Activated CD8-positive, alpha-beta memory T cell treated with anti-CD3 and anti-CD28 coated beads, Interleukin-2, amount 50 U/mL, for 4 hours (primary cell): ENCODE data around the gene GPAT3.
"Not testable (repeated sequence)": the region's sequence is repeated elsewhere in the genome, so short reads cannot be mapped to it uniquely, and the experiment has no call there.

Experiments used
- DNase-seq: peaks from one replicate; pipeline ENCODE4 v3.0.0-alpha.2; 2020

The GPAT3 gene

DNA sequence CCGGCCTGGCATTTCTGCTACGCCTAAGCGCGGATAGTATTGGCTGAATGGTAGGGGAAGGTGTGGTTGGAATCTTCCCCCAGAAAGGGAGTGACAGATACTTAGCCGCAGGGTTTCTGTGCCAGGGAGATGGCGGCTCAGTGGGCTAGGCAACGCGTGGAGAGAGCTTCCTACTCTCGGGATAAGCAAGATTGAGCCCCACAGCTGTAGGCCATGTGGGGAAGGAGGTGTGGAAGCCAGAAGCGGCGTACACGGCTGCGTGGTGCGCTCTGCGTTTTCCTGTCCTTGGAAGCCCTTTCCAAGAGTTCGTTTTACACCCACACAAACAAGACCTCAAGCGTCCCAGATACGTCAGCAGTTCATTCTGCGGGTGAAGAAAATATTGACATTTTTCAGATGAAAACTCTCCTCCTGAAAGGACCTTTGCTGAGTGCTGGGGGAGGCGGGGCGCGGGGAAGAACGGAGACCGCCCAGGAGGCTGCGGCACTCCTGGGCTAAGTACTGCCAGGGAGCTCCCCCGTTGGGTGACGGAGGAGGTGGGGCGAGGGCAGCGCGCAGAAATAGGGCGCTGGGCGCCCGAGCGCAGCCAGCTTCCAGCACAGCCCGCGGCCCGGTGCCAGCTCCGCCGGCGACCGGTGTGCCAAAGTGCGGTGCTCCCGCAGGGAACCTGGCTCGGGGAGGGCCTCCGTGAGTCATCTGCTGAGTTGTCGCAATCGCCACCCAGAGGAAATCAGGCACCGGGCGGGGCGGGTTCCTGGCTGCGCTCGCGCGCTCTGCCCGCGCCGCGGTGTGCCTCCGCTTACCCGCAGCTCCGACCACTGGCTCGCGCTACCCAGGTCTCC is at the start of gene GPAT3:
TSS of gene GPAT3 (plus strand) at position 589 of the 842 bp plus-strand sequence. CDS start 515 bp downstream, outside the sequence.
- DNase-seq, result peak; percentile 67

DNA sequence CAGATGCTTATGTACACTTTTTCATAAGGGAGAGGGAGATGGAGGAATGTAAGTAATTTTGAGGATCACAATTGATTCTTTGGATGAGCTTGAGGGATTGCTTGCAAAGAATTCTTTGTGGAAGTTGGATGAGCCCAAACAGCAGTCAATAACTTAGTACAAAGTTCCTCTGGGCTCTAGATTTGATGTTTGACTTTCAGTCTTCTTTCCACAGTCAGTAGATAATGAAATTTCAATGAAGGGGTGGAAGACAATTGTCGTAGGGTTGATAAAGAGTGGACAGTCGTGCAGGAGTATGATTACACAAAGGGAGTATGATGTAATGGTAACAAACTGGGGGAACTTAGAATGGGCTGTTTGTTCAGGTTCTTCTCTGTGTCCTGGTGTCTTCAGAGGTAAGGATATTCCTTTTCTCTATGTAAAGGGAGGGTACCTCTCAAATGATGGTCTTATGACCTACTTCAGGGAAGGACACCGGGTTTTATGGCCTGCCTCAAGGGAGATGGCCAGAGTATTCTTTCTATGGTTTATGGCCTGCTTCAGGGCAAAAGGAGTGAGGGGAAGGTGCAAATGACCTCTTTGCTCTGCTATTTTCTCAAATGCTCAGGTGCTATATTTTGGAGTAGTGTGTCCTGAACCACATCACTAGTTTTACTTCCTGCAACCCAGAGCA is 49.3 kb upstream of the GPAT3 start:
- DNase-seq, result no peak

DNA sequence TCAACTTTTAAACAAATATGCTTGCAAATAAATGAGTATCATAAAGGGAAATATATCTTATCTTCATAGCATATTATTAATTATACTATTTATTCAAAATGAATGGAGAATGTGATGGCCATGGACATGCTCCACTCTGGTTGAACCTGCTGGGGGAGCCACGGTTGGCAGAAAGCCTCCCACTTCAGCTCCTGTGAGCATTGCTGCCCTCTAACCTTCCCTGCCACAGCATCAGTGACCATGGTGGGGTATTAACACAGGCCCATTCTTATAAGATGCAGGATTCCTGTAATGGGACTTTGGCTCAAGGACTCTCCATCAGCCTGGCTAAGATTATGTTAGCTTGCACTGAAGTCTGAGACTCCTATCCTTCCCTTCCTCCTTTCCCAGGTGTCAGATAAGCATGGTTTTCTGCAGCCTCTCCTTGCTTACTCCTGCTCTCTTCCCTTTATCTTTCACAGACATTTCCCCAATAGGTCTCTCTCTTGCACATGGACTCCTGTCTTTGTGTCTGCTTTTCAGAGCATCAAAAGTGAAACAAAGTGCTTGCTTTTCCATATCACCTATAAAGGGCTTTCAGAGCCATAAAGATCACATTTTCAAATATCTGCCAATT is 46.1 kb upstream of the GPAT3 start:
- no peak for DNase-seq

DNA sequence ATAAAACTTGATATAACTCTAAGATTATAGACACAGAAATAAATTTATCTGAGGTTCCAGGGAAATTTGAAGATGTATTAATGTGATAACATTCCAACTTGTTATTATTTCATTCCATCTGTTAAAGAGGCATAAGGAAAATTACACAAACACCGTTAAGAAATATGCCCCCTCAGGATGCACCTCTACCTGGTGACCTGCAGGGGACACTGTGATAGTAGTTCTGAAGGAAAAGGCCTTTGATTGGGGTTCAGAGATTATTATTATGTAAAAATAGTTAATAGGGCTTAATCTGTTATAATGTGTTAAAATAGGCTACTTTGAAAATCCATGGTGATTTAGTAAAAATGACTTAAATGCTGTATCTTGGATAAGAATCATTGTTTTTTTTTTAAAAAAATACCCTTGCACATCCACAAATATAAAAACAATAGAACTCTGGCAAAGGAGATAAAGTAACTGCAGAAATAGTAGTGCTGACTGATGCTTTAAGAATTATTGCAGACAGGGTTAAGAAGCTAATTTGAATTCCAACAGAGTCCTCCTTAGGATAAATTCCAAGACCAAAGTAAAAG is 44.9 kb upstream of the GPAT3 start:
- no peak for DNase-seq

DNA sequence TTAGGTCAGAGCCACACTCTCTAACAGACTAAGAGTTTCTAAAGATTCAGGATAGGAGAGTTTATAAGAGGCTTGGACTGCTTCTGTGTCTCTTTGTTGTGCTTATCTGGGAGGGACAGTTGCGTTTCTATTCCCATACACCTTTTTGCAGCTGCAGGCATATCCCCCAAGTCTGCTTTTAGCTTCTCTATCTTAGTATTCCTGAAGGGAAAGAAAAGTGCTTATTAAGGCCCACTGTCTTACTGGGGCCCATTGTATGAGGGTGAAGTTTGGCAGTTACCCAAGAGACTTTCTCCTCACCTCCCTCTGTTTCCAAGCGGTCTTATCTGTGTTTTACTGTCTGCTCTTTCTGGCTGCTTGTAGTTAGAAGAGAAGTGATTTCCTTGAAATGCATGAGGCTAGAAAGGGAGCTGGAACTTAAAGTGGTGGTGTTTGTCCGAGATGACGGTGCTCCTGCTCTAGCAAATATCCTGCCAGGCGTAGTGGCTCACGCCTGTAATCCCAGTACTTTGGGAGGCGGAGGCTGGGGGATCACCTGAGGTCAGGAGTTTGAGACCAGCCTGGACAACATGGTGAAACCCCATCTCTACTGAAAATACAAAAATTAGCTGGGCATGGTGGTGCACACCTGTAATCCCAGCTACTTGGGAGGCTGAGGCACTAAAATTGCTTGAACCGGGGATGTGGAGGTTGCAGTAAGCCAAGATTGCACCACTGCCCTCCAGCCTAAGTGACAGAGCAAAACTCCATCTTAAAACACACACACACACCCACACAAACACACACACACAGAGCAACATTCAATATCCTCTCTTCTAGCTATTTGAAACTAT is 39.6 kb upstream of the GPAT3 start:
- not testable (repeated sequence) for DNase-seq

DNA sequence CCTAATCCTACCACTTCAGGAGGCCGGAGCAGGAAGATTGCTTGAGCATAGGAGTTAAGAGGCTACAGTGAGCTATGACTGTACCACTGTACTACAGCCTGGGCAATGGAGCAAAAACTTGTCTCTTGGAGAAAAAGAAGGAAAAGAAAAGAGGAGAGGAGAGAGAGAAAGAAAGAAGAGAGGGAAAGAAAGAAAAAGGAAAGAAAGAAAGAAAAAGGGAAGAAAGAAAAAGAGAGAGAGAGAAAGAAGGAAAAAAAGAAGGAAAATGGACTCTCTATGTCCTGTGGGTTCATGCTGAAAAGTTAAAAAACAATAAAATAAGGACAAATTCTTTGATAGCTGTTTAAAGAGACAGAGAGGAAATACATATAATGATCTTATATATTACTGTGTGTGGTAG is 37.7 kb upstream of the GPAT3 start:
- DNase-seq, result no peak

DNA sequence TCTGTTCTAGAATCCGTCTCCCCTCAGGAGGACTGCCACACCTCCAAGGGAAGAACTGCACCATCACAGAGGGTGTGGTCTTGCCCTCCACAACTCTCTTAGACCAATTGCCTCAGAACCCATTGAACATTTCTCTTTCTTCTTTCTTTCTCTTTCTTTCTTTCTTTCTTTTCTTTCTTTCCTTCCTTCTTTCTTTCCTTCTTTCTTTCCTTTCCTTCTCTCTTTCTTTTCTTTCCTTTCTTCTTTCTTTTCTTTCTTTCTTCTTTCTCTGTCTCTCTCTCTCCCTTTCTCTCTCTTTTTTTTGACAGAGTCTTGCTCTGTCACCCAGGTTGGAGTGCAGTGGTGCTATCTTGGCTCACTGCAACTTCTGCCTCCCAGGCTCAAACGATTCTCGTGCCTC is 34.2 kb upstream of the GPAT3 start:
- not testable (repeated sequence) for DNase-seq

DNA sequence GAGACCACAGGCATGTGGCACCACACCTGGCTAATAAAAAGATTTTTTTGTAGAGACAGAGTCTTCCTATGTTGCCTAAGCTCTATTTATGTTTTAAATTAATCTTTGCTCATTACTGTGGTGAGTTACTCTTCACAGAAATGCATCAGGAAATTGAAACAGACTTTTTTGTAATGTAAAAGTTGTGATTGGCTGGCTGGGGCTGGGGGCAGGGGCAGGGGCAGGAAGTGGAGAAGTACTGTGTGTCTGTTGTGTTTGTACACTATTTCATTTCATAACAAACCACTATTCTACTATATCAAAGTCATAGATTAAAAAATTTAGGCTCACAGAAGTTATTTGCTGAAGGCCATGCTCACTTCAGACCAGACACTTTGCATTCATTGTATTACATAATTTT is 31.9 kb upstream of the GPAT3 start:
- DNase-seq, result no peak

DNA sequence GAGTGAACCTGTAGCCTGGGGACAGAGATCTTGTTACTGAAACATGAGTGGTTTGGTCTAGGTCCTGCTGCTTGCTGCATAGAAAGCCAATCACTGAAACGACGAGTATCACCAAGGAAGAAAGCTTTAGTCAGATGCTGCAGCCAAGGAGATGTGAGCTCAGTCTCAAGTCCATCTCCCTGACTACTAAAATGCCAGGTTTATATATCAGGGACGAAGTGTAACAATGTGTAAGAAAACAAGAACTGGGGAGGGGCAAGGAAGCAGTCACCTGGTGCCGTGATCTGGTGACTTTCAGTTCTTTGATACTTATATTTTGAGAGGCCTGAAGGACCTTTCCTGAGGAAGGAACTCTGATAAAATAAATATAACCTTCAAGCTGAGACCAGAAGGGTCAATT is 31.4 kb upstream of the GPAT3 start:
- DNase-seq, result no peak

DNA sequence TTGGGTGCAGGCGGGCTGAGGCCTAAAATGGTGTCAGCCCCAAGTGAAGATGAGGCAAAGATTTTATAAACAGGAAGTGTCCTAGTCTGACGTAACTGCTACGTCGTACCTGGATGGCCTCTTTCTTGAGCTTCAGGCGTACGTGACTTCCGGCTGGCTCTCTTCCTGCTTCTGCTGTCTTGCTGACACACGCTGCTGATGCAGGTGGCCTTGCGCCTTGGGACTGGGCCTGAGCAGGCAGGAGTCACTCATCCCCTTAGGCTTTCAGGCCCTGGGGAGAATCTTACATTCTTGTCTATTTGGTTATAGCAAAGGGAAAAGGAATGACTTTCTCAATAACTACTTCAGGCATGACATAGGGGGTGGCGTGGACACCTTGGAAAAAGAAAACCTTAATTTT is 30.9 kb upstream of the GPAT3 start:
- DNase-seq, result no peak

DNA sequence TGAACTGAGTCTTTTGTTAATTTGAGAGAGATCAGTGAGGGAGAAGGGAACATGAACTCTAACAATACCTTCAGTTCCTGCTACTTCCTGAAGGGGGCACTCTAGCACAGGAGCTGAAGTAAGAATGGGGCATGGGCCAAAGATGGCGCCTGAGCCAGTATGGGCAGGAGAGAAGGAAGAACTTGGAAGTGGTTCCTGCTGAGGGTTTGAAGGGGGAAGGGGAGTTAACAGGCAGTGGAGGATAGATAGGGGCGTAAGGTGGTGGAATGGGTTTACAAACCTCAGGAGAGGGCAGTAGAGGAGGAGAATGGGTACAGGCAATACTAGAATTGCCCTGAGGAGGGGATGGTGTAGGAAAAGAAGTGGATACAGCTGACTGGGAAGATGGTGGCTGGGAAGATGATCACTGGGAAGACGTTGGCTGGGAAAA is 26.7 kb upstream of the GPAT3 start:
- peak; percentile 34 for DNase-seq

DNA sequence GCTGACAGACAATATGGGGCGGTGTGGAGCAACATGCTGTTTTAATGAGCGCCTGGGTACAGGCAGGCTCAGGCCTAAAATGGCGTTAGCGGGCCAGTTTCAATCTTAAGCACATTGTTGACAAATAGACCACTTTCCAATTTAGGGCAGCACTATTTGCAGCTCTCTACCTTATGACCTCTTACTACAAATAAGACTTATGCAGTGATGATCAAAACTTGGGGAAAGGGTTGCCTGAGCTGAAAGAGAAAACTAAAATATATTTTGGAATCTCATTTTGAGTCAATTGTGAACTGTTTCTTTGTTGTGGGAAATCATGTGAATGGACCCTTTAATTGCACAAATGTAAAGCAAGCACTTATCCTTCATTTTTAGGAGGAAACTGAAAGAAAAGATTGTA is 25.5 kb upstream of the GPAT3 start:
- DNase-seq, result no peak

DNA sequence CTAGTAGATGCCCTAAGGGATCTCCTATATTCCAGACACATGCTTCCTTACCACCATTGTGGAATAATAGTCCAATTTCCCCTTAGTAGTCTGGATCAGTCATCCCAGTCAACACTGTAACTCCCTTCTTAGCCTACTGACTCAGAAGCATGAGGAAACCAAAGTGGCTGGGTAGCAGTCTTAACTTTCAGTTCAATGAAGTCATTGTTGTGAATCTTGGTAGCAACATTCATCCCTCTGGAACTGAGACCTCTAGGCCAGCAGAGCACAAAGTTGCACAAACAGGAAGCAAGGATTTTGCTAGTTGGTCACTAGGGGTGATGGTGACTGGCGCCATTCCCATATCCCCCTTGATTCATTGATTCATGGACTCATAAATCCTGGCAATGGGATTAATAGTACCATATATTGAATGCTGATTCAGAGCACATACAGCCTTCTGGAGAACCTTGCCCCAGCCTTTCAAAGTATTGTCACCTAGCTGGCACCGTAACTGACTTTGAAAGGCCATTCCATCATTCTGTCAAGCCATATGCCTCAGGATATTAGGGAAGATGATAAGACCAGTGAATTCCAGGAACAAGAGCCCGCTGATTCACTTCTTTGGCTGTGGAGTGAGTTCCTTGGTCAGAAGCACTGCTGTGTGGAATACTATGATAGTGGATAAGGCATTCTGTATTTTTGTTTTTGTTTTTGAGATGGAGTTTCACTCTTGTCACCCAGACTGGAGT is 19.7 kb upstream of the GPAT3 start:
- DNase-seq, result no peak

DNA sequence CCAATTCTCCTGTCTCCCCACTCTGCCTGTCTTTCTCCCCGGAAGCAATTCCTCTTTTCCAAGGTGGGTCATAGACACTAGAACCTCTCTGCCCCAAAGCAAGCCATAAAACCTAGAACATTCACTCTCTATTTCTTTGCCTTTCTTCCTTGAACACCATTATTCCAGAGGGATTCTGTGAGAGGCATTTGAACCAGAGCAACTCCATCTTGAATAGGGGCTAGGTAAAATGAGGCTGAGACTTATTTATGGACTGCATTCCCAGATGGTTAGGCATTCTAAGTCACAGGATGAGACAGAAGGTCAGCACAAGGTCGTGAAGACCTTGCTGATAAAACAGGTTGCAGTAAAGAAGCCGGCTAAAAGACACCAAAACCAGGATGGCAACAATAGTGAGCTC is 13.7 kb upstream of the GPAT3 start:
- DNase-seq, result no peak

DNA sequence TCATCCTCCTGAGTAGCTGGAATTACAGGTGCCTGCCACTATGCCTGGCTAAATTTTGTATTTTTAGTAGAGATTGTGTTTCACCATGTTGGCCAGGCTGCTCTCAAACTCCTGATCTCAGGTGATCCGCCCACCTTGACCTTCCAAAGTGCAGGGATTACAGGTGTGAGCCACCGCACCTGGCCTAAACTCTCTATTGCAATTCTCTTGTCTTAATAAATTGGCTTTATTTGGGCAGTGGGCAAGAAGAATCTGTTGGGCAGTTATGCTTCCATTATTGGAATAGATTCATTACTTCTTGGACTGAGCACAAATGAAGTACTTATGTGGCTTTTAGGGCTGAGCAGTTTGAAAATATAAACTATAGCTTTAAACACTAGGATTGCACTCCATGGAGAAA is 8.2 kb upstream of the GPAT3 start:
- DNase-seq, result no peak

DNA sequence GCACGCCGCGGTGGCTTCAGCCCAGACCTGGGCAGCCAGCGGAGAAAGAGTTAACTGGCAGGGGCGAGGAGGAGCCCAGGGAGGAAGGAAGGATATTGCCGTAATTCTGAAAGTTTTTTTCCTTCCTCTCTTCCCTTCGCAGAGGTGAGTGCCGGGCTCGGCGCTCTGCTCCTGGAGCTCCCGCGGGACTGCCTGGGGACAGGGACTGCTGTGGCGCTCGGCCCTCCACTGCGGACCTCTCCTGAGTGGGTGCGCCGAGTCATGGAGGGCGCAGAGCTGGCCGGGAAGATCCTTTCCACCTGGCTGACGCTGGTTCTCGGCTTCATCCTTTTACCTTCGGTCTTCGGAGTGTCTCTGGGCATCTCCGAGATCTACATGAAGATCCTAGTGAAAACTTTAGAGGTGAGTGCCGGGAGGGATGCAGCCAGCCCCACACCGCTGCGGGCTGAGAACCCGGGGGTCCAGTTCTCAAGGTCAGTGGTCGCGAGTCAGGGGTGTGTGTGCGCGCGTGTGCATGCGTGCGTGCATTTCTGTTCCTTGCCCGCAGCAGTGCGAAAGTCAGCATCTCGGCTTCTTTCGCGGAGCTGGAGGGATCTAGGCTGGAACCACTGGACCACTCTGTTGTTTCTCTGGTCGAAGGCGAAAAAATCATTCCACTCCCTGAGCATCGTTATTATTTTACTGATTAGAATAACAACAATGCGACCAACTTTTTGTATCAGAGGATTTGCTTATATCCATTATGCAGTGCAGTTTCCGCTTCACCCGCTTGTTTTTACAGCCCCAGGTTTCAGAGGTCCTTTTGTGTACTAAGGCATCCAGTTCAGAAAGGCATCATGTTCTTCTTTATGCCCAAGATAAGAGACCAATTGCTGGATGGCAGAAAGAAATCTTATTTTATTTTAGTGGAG is 709 bp downstream of the GPAT3 start:
- no peak for DNase-seq

DNA sequence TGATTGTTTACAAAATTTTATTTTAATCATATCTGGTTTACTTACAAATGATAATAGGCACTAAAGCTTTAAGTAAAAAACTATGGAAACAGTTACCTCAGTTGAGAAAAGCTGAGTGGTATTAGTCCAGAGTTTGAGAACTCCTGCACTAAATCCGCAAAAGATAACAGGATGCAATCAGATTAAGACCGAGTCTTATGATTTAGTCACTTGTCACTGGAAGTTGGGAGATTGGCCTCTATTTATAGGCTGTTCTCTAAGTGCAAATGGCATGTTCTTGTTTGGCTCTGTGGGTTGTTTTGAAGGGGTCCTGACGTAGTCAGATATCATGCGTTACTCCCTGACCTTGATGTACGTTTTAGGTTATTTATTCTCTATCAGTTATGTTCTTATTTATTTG is 6.3 kb downstream of the GPAT3 start:
- DNase-seq, result no peak

DNA sequence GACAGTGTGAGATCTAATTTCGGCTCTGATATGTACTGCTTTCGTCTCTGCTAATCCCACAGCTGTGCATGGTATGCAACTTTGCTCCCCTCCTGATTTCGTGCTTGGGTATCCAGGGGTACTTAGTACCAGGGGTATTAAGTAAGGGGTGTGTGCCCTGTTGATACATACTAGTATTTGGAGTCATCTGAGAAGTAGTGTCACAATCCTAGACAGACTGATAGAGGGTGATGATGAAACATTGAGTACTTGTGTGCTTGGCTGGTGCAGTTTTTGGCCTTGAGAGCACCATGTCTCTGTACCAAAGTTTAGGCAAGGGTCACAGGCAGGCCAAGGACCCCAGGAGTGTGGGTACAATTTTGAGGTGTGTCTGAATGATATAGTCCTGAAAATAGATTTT is 10.9 kb downstream of the GPAT3 start:
- DNase-seq, result no peak

DNA sequence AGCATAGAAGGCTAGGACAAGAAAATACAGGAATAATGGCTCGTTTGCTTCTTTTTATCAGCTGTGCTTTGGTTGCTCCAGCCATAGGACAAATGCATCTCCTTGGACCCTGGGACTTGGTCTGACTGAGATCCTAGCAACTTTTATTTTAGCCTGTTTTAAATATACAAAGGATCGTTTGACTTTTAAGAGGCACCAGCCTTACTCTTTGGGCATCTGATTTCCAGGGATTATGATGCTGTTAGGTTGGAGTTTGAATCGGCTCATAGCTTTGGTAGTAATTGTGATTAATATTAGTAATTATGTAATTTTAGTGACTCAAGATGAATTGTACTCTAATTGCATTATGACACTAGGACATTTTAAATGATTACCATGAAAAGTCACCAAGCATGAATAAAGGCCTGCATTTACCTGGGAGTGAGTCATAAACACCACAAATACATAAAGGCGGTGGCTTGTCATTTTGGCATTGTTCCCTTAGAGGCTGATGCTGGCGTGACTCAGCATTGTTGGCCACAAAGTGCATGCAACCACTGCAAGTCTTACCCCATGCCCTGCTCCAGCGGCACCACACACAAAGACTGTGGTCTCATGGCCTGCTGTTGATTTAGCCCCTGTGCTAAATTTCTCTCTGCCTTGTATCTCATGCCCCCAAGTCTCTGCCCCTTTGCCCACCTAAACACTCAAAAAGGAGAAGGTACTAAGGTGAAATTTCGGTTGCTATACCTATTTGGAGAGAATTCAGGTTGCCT is 12.4 kb downstream of the GPAT3 start:
- DNase-seq, result peak; percentile 59

DNA sequence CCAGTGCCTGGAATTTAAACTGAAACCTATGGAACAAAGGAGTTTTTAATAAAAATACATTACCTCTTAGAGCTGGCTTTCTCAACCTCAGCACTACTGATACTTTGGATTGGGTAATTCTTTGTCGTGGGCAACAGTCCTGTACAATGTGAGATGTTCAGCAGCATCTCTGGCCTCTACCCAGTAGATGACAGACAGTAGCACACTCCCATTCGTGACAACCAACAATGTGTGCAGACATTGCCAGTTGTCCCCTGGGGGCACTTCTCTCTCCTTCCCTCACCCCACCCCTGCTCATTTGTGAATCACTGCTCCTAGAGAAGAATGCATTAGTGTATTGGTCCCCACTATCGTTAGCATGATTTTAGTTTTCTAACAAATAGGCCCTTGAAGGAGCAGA is 16.2 kb downstream of the GPAT3 start:
- no peak for DNase-seq
